GM19239 (cell line): ENCODE results near the gene ARMC2.

ENCODE experiments used
- DNase-seq: peaks from one replicate; pipeline ENCODE4 v3.0.0; 2011; ENCODE audit warnings: low spot score; ENCODE audit not compliant: insufficient read length
- FAIRE-seq: peaks from 2 replicates; lab custom pipeline; 2011; peaks lifted over from hg19 to GRCh38; lab: Jason Lieb, UNC

ARMC2 gene

GRCh38 chr6:109006818-109007217, 158.6 kb downstream of the ARMC2 start:
- FAIRE-seq (no peak), DNase-seq (no peak)

- FAIRE-seq (no peak), DNase-seq (no peak)
Observed at GRCh38 chr6:109007521-109007920, 159.3 kb downstream of the ARMC2 start.

GRCh38 chr6:109008054-109008453, 159.8 kb downstream of the ARMC2 start:
- FAIRE-seq (peak; percentile 84), DNase-seq (no peak)

- FAIRE-seq: peak; percentile 75
- no peak for DNase-seq
Observed at GRCh38 chr6:109008537-109009235, 160.5 kb downstream of the ARMC2 start.

GRCh38 chr6:109009236-109009961, 161.2 kb downstream of the ARMC2 start:
- DNase-seq (peak; percentile 59), FAIRE-seq (peak; percentile 71)

GRCh38 chr6:109009962-109010704, 161.9 kb downstream of the ARMC2 start:
- no peak for FAIRE-seq
- DNase-seq: no peak

- FAIRE-seq: no peak
Observed at GRCh38 chr6:109010705-109011102, 162.5 kb downstream of the ARMC2 start.

GRCh38 chr6:109013656-109014305, 165.6 kb downstream of the ARMC2 start:
- DNase-seq (no peak), FAIRE-seq (no peak)

More at GRCh38 chr6:109010705-109011102, 162.5 kb downstream of the ARMC2 start:
- no peak for DNase-seq

GRCh38 chr6:109014606-109015005, 166.4 kb downstream of the ARMC2 start:
- FAIRE-seq (no peak), DNase-seq (no peak)

GRCh38 chr6:109015176-109015575, 167.0 kb downstream of the ARMC2 start:
- DNase-seq: no peak
- FAIRE-seq: no peak

- no peak for DNase-seq
- FAIRE-seq: no peak
Observed at GRCh38 chr6:109019911-109020310, 171.7 kb downstream of the ARMC2 start.

- FAIRE-seq: no peak
Observed at GRCh38 chr6:109021870-109022269, 173.6 kb downstream of the ARMC2 start.

GRCh38 chr6:109023356-109023925, 175.2 kb downstream of the ARMC2 start:
- no peak for DNase-seq
- FAIRE-seq: no peak

More at GRCh38 chr6:109021870-109022269, 173.6 kb downstream of the ARMC2 start:
- no peak for DNase-seq
